IPS-15b (cell line): Measurements from ENCODE around the gene SIGLEC9.

ENCODE experiments used
- H3K27me3 ChIP-seq: one replicate; pipeline ENCODE4 v1.6.1; 2013; ENCODE audit warnings: low read length; ENCODE audit not compliant: control insufficient read depth, insufficient read depth
- H3K36me3 ChIP-seq: one replicate; pipeline ENCODE4 v1.6.1; 2013; ENCODE audit warnings: low read length; ENCODE audit not compliant: control insufficient read depth, insufficient read depth
- H3K4me1 ChIP-seq: one replicate; pipeline ENCODE4 v1.6.1; 2013; ENCODE audit warnings: mild to moderate bottlenecking, low read length; ENCODE audit not compliant: control insufficient read depth, insufficient read depth
- H3K4me3 ChIP-seq: one replicate; pipeline ENCODE4 v1.5.1; 2013; ENCODE audit warnings: low read depth, low read length
- H3K9ac ChIP-seq: one replicate; pipeline ENCODE4 v1.6.1; 2013; ENCODE audit warnings: low read depth, mild to moderate bottlenecking, low read length
- H3K9me3 ChIP-seq: one replicate; pipeline ENCODE4 v1.6.1; 2013; ENCODE audit warnings: mild to moderate bottlenecking, low read length; ENCODE audit not compliant: control insufficient read depth, insufficient read depth

Gene SIGLEC9

GRCh38 chr19:51089786-51090185 is 34.9 kb upstream of the SIGLEC9 start:
- Histone ChIP-seq H3K36me3 (no peaks in the 10 kb centered on the region), H3K4me3 (no peak overlapping the region), H3K9ac (no peak overlapping the region), H3K9me3 (no peaks in the 10 kb centered on the region), H3K4me1 (peaks cover 3% of the 10 kb centered on the region), H3K27me3 (no peaks in the 10 kb centered on the region)

GRCh38 chr19:51090471-51090870 is 34.2 kb upstream of the SIGLEC9 start:
- H3K36me3 ChIP-seq = no peaks in the 10 kb centered on the region
- no peak overlapping the region for H3K4me3 ChIP-seq
- H3K9ac ChIP-seq = no peak overlapping the region
- no peaks in the 10 kb centered on the region for H3K27me3 ChIP-seq
- H3K4me1 ChIP-seq = peaks cover 3% of the 10 kb centered on the region
- no peaks in the 10 kb centered on the region for H3K9me3 ChIP-seq

GRCh38 chr19:51091126-51091525 is 33.6 kb upstream of the SIGLEC9 start:
- H3K4me3 ChIP-seq = no peak overlapping the region
- no peaks in the 10 kb centered on the region for H3K9me3 ChIP-seq
- peaks cover 3% of the 10 kb centered on the region for H3K4me1 ChIP-seq
- no peaks in the 10 kb centered on the region for H3K27me3 ChIP-seq
- H3K9ac ChIP-seq = no peak overlapping the region
- H3K36me3 ChIP-seq = no peaks in the 10 kb centered on the region

GRCh38 chr19:51091895-51092873 is 32.5 kb upstream of the SIGLEC9 start:
- Histone ChIP-seq H3K4me1 (peaks cover 6% of the 10 kb centered on the region), H3K27me3 (no peaks in the 10 kb centered on the region), H3K9ac (no peak overlapping the region), H3K36me3 (no peaks in the 10 kb centered on the region), H3K9me3 (no peaks in the 10 kb centered on the region), H3K4me3 (no peak overlapping the region)

- no peaks in the 10 kb centered on the region for H3K9me3 ChIP-seq
- no peaks in the 10 kb centered on the region for H3K27me3 ChIP-seq
- no peak overlapping the region for H3K4me3 ChIP-seq
- H3K36me3 ChIP-seq = no peaks in the 10 kb centered on the region
- no peak overlapping the region for H3K9ac ChIP-seq
- peaks cover 6% of the 10 kb centered on the region for H3K4me1 ChIP-seq
Measured at GRCh38 chr19:51093101-51093500, 31.6 kb upstream of the SIGLEC9 start.

GRCh38 chr19:51093510-51094345 is 31.0 kb upstream of the SIGLEC9 start:
- Histone ChIP-seq H3K27me3 (no peaks in the 10 kb centered on the region), H3K9ac (no peak overlapping the region), H3K9me3 (no peaks in the 10 kb centered on the region), H3K4me3 (no peak overlapping the region), H3K4me1 (peaks cover 6% of the 10 kb centered on the region), H3K36me3 (no peaks in the 10 kb centered on the region)

- Histone ChIP-seq H3K9ac (no peak overlapping the region), H3K4me1 (peaks cover 12% of the 10 kb centered on the region), H3K4me3 (no peak overlapping the region), H3K9me3 (no peaks in the 10 kb centered on the region), H3K36me3 (no peaks in the 10 kb centered on the region), H3K27me3 (no peaks in the 10 kb centered on the region)
Measured at GRCh38 chr19:51094696-51095279, 29.9 kb upstream of the SIGLEC9 start.

GRCh38 chr19:51096473-51097165 is 28.1 kb upstream of the SIGLEC9 start:
- H3K27me3 ChIP-seq = no peaks in the 10 kb centered on the region
- H3K9ac ChIP-seq = no peak overlapping the region
- H3K4me1 ChIP-seq = peaks cover 12% of the 10 kb centered on the region
- H3K36me3 ChIP-seq = no peaks in the 10 kb centered on the region
- no peaks in the 10 kb centered on the region for H3K9me3 ChIP-seq
- H3K4me3 ChIP-seq = no peak overlapping the region

GRCh38 chr19:51097166-51097738 is 27.5 kb upstream of the SIGLEC9 start:
- H3K27me3 ChIP-seq = no peaks in the 10 kb centered on the region
- H3K36me3 ChIP-seq = peaks cover under 1% of the 10 kb centered on the region
- no peak overlapping the region for H3K4me3 ChIP-seq
- no peaks in the 10 kb centered on the region for H3K9me3 ChIP-seq
- no peak overlapping the region for H3K9ac ChIP-seq
- peaks cover 12% of the 10 kb centered on the region for H3K4me1 ChIP-seq

- Histone ChIP-seq H3K4me1 (peaks cover 12% of the 10 kb centered on the region), H3K9me3 (no peaks in the 10 kb centered on the region), H3K27me3 (no peaks in the 10 kb centered on the region), H3K9ac (no peak overlapping the region), H3K36me3 (peaks cover 3% of the 10 kb centered on the region), H3K4me3 (peak overlapping the region; percentile 22)
Measured at GRCh38 chr19:51097796-51098195, 26.9 kb upstream of the SIGLEC9 start.
